Measurements from ENCODE around the gene AFP.

DNA sequence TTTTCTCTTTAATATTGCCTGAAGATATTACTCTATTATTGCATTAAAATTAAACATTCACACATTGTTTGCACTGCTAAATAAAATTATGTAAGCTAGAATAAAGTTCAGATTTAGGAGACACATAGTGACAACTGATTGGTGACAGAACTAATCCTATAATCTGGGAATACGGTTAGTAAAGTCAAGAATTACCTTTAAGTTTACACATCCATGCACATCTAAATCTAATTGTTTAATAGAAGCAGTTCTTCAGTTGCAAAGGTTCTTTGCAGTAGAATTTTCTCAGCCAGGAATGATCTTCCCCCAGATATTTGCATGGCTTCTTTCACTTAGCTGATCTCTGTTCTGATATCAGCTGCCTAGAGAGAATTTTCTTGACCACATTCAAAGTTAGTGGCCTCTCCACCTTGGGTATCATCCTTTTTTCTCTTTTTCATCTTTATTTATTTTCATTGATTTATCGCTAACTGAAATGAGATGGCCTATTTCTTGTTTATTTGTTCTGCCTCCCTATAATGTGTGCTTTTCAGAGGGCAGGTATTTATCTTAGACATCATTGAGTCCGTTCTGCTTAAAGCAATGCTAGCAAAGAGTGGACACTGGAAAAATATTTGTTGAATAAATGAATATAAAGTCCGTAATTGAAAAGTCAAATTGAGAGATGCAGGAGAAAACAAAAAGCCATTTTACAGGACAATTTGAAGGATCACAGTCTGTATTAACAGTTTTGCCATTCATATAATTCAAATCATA is 12.6 kb downstream of the AFP start:
- TF ChIP-seq, protein P1, sequence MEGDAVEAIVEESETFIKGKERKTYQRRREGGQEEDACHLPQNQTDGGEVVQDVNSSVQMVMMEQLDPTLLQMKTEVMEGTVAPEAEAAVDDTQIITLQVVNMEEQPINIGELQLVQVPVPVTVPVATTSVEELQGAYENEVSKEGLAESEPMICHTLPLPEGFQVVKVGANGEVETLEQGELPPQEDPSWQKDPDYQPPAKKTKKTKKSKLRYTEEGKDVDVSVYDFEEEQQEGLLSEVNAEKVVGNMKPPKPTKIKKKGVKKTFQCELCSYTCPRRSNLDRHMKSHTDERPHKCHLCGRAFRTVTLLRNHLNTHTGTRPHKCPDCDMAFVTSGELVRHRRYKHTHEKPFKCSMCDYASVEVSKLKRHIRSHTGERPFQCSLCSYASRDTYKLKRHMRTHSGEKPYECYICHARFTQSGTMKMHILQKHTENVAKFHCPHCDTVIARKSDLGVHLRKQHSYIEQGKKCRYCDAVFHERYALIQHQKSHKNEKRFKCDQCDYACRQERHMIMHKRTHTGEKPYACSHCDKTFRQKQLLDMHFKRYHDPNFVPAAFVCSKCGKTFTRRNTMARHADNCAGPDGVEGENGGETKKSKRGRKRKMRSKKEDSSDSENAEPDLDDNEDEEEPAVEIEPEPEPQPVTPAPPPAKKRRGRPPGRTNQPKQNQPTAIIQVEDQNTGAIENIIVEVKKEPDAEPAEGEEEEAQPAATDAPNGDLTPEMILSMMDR (IDR thresholded peaks at IDR 0.05) = no peak
- TF ChIP-seq POLR2A (IDR thresholded peaks at IDR 0.05) = no peak
